ENCODE data around the gene SPG21. TPM values are rescaled to one million over a fixed set of nuclear protein-coding genes. Genes with fewer than 3 reads are reported as not detected.
"Not testable (repeated sequence)": the region's sequence is repeated elsewhere in the genome, so short reads cannot be mapped to it uniquely, and the experiment has no call there.

SPG21 gene, protein sequence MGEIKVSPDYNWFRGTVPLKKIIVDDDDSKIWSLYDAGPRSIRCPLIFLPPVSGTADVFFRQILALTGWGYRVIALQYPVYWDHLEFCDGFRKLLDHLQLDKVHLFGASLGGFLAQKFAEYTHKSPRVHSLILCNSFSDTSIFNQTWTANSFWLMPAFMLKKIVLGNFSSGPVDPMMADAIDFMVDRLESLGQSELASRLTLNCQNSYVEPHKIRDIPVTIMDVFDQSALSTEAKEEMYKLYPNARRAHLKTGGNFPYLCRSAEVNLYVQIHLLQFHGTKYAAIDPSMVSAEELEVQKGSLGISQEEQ
- total RNA-seq, result 45.3 TPM
- long read RNA-seq, transcript SPG21-201 (9 exons, 1,822 nt), result major isoform, 23 of 28 reads
- long read RNA-seq, partial matches to known transcripts, result 0 of 28 reads
- long read RNA-seq, other reads (novel, unspliced or antisense), result 4 of 28 reads

DNA sequence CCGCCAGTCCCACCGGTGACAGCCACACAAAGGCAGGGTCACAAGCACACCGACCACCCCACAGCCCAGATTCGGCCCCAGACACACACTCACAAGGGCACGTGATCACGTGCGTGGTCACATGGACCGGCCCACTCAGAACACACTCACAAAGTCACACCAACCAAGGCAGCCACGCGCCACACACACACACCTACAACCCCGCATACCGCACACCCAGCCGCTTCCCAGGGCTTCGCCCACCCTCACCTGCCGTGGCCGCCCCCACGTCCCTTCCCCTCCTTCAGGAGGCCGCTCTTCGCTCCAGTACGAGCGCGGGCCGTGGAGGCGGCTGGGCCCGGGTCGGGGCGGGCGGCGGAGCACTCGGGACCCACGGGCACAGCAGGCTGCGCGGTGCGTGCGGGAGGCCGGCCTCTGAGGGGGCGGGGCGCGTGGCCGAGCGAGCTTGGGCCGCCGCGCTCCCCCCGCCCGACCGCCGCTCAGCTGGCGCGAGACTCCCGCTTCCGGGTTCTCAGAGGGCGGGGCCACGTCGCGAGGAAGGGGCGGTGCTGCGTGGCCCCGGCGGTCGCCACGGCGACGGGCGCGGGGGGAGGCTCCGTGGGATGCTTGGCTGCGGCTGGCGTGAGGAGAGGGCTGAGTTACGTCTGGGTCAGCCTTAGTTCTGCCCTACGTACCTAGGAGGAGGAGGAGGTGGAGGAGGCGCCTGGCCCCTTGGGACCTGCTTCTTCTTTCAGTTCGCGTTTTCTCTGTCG lies at the start of gene SPG21:
SPG21 (minus strand) TSS at position 499 of the 752 bp plus-strand sequence. CDS start 6,345 bp downstream, outside the sequence.
- peak; percentile 96 for ATAC-seq
- DNase-seq (ENCODE audit: missing footprints), result peak; percentile 97
- intact Hi-C loops (cut with DNase I), result loop anchor here (10.0 kb wide), 1 partner anchor 135 kb away; no protein-coding TSS in a partner anchor

DNA sequence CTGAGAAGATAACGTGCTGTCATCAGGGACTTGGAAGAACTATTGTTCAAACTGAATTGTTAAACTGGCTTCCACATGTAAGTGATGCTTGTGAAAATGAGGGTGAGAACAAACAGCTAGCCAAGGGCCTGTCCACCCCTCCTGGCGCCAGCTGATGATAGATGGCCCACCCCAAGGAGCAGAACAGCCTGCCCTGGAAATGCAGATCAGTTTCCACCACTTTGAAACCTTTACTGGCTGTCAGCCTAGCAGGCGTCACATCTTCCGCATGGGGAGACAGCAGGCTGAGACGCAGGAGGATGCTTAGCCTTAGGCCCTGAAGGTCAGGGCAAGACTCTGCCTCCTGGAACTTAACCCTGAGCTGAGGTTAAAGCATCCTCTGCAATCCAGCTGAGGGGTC lies 49.1 kb upstream of the SPG21 start:
- ATAC-seq, result no peak
- no peak for DNase-seq (ENCODE audit: missing footprints)
- intact Hi-C loops (cut with DNase I), result no loop called here

- no peak for ATAC-seq
- intact Hi-C loops (cut with DNase I), result no loop called here
Measured at GRCh38 chr15:65038428-65038827, 48.7 kb upstream of the SPG21 start.

DNA sequence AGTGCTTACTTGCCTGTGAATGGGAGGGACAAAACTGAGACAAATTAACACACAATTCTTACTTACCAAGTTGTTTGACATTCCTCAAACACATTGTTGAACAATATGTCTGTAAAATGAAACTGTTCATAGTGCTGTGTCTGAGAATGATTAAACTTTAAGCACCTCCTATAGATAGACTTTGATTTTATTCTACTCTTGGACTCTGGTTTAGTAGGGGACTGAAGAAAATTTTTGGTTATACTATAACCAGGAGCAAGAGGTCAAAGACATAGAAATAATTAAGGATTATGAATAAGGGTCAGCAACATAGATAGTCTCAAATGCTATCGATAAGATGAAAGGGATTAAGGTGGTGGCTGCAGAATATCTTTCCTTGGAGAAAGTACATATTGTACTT lies 47.6 kb upstream of the SPG21 start:
- no peak for DNase-seq (ENCODE audit: missing footprints)
- intact Hi-C loops (cut with DNase I), result no loop called here
- no peak for ATAC-seq

More at GRCh38 chr15:65038428-65038827, 48.7 kb upstream of the SPG21 start:
- DNase-seq (ENCODE audit: missing footprints), result no peak

- intact Hi-C loops (cut with DNase I), result loop anchor here (5.0 kb wide), 2 partner anchors 68 to 263 kb away; partner anchors contain the start of gene RNU5A-1
- no peak for DNase-seq (ENCODE audit: missing footprints)
- ATAC-seq, result no peak
Measured at GRCh38 chr15:65034719-65035118, 45.0 kb upstream of the SPG21 start.

- intact Hi-C loops (cut with DNase I), result loop anchor here (2.0 to 5.0 kb wide), 3 partner anchors 49 to 264 kb away; partner anchors contain the start of gene RNU5A-1
- ATAC-seq, result peak; percentile 30
Measured at GRCh38 chr15:65033659-65034269, 44.0 kb upstream of the SPG21 start.

GRCh38 chr15:65032801-65033537 lies 43.3 kb upstream of the SPG21 start:
- no peak for DNase-seq (ENCODE audit: missing footprints)
- peak; percentile 56 for ATAC-seq
- intact Hi-C loops (cut with DNase I), result loop anchor here (2.0 to 5.0 kb wide), 3 partner anchors 50 to 264 kb away; partner anchors contain the start of gene RNU5A-1

More at GRCh38 chr15:65033659-65034269, 44.0 kb upstream of the SPG21 start:
- DNase-seq (ENCODE audit: missing footprints), result no peak

- DNase-seq (ENCODE audit: missing footprints) (no peak), ATAC-seq (no peak)
- intact Hi-C loops (cut with DNase I), result loop anchor here (5.0 kb wide), 2 partner anchors 73 to 268 kb away; partner anchors contain the start of gene RNU5A-1
Measured at GRCh38 chr15:65029736-65030208, 40.1 kb upstream of the SPG21 start.

DNA sequence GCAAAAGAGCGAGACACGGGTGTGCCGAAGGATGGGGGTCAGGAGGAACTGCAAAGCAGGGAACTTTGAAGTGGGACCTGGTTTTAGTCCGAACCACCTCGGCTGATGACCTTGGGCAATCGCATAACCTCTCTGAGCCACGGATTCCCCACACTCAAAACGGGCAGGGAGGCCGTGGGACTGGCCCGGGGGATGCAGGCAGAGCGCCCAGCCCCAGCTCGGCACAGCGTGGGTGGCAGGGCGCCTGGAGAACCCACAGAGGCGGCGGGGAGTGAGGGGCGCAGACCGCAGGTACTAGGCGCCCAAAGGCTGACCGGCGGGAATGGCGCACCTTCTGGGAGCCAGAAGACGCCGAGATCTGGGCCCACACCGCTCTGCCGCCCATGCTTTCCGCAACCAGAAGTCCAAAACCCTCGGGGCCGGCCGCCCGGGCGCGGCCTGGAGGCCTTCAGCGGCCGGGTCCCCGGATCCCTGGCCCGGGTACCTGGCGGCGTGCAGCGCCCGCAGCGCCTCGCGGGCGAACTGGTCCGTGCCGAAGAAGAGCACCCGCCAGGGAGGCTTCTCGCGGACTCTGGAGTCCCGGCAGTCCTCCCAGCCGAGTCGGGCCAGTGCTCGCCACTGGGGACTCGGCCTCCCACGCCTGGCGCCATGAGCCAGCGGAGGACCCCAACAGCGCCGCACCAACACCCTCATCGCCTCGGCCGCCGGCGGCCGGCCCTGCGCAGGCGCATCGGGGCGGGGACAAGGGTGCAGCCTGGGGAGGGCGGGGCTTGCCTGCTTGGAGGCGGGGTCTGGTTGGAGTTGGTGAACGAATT lies 39.4 kb upstream of the SPG21 start, which contains the start of gene MTFMT:
MTFMT (minus strand) TSS at position 719 of the 815 bp plus-strand sequence; CDS start at position 693, 26 bp downstream.
- intact Hi-C loops (cut with DNase I), result no loop called here
- peak; percentile 97 for DNase-seq (ENCODE audit: missing footprints)
- ATAC-seq, result peak; percentile 97

DNA sequence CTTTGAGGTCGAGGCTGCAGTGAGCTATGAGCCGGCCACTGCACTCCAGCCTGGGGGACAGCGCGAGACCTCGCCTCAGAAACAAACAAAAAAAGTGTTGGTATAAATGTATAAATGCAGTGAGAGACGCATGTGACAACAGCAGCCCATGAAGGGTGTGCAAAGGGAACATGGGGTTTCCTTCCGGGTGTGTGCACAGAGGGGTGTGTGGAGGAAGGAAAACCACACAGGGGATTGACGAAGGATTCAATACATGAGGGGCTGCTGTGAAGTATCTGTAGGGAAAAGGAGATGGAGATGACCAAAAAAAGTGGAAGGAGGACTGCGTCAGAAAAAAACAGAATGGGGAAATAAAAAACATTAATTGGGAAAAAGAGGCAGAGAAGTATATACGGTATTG lies 38.6 kb upstream of the SPG21 start:
- DNase-seq (ENCODE audit: missing footprints), result no peak

GRCh38 chr15:65027593-65027992 lies 37.9 kb upstream of the SPG21 start:
- ATAC-seq (no peak), DNase-seq (ENCODE audit: missing footprints) (no peak)
- intact Hi-C loops (cut with DNase I), result no loop called here

More for the DNA sequence above, 38.6 kb upstream of the SPG21 start:
- intact Hi-C loops (cut with DNase I), result no loop called here
- no peak for ATAC-seq

- no peak for ATAC-seq
- no peak for DNase-seq (ENCODE audit: missing footprints)
- intact Hi-C loops (cut with DNase I), result no loop called here
Measured at GRCh38 chr15:65026756-65027155, 37.0 kb upstream of the SPG21 start.

DNA sequence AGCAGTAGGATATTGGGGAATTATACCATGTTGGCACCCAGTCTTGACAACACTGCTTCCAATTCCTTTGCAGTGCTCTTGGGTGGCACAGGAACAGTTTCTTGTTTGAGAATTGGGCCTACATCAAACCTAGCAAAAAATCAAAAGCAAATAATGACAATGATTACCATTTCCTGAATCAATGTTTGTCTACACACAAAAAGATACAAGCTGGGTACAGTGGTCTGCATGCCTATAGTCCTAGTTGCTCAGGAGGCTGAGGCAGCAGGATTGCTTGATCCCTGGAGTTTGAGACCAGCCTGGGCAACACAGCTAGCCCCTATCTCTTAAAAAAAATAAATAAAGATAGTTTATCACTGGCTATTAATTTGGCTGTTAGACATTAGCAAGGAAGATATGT lies 31.8 kb upstream of the SPG21 start:
- no peak for ATAC-seq
- intact Hi-C loops (cut with DNase I), result no loop called here
- no peak for DNase-seq (ENCODE audit: missing footprints)

DNA sequence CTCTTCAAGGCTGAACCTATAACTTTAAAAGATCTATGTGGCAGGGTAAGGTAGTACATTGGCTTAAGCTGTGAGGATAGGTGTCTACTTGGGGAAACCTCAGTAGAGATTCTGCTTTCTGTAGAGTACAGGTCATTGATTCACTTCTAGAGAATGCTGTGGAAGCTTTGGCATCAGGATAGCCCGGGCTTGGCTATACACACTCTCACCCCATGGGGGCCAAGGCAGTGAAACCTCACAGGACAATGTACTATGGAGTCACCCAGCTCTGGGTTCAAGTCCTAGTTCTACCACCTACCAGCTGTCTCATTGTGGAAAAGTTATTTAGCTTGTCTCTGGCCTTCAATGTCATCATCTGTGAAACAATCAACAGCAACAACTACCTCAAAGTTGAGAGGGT lies 30.7 kb upstream of the SPG21 start:
- ATAC-seq, result no peak
- intact Hi-C loops (cut with DNase I), result no loop called here

GRCh38 chr15:65011198-65011597 lies 21.5 kb upstream of the SPG21 start:
- intact Hi-C loops (cut with DNase I); DNase-seq (ENCODE audit: missing footprints); ATAC-seq: not testable (repeated sequence)

More for the DNA sequence above, 30.7 kb upstream of the SPG21 start:
- no peak for DNase-seq (ENCODE audit: missing footprints)

GRCh38 chr15:65008983-65009382 lies 19.3 kb upstream of the SPG21 start:
- no peak for ATAC-seq
- DNase-seq (ENCODE audit: missing footprints), result no peak
- intact Hi-C loops (cut with DNase I), result no loop called here

DNA sequence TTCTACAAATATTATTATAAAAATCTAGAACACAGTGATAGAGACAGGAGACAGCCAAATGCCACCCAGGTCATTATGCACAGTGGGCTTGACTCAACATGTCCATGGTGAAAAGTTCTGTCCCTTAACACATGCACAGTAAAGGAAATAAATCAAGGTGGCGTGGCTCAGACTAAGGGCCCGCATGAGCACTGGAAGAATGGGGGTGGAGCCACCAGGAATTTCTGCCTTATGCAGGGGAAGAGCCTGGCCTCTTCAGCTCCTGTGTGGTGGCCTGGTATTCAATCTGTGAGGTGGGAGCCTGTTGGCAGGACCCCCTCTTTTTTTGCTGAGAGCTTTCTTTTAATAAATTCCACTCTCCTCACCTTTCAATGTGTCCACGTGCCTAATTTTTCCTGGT lies 17.2 kb upstream of the SPG21 start:
- no peak for DNase-seq (ENCODE audit: missing footprints)
- ATAC-seq, result no peak
- intact Hi-C loops (cut with DNase I), result no loop called here
